Mesenteric fat pad (tissue), 1 donor: ENCODE results near the gene TUB. TPM values are rescaled to one million over a fixed set of nuclear protein-coding genes. Genes with fewer than 3 reads are reported as not detected.

Experiments
- DNase-seq: peaks from one replicate; pipeline ENCODE4 v3.0.0-alpha.2; 2020; ENCODE audit warnings: low spot score
- long read RNA-seq: library from polyadenylated mRNA; unstranded; transcript quantifications from one replicate; pipeline ENCODE4 v2.0.0, GENCODE V29; 2020
- total RNA-seq: library from RNA; stranded (reverse); fragmentation: NEBNext Ultra II Directional; extraction: Animal tissue kit (Norgen Biotek cat#: 25700); gene quantifications from one replicate; pipeline ENCODE4 v1.2.1, GENCODE V29; 2021
- donor health status: DM: yes; HTN: yes; CAD: no.

TUB gene
- 5.9 TPM for total RNA-seq
- long read RNA-seq, partial matches to known transcripts: 0 of 2 reads
- long read RNA-seq, other reads (novel, unspliced or antisense): 2 of 2 reads

DNA sequence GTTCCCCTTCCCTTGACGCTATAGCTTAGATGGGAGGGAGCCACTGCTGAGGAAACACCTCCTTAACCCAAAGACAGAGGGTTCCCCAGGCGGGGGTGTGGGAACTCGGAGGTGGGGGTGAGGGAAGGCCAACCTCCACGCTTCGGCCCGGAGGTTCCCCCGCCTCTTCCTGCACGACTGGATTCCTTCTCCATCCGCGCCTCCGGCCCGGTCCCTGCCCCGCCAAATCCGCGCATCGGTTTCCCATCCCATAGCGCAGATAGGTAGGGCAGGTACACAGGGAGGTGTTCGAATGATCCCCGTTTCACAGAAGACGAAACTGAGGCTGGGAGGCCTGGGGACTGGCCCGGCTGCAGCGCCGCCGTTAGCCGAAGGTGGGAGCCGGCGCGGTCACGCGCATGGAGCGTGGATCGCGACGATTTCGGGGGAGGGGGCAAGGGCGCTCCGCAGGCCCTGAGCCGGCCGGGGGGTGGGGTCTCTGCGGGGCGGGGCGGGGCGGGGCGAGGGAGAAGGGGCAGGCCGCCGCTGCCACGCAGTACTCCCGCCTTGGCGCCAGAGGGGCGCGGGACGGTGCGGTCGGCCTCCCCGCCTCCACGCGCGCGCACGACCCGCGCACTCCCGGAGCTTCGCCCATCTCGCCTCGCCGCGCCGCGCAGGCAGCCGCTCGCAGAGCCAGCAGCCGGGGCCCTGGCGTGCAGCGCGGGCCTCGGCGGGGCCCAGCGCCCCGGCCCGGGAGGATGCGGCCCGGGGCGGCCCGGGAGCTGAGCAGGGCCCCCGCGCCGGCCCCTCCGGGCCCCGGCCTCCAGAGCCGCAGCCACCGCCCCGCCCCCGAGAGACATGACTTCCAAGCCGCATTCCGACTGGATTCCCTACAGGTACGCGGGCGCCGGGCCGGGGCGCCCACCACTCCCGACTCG is at the start of gene TUB:
Gene TUB (plus strand): TSS at position 538 of the 917 bp plus-strand sequence. CDS start 300 bp downstream, at position 838.
- no peak for DNase-seq

DNA sequence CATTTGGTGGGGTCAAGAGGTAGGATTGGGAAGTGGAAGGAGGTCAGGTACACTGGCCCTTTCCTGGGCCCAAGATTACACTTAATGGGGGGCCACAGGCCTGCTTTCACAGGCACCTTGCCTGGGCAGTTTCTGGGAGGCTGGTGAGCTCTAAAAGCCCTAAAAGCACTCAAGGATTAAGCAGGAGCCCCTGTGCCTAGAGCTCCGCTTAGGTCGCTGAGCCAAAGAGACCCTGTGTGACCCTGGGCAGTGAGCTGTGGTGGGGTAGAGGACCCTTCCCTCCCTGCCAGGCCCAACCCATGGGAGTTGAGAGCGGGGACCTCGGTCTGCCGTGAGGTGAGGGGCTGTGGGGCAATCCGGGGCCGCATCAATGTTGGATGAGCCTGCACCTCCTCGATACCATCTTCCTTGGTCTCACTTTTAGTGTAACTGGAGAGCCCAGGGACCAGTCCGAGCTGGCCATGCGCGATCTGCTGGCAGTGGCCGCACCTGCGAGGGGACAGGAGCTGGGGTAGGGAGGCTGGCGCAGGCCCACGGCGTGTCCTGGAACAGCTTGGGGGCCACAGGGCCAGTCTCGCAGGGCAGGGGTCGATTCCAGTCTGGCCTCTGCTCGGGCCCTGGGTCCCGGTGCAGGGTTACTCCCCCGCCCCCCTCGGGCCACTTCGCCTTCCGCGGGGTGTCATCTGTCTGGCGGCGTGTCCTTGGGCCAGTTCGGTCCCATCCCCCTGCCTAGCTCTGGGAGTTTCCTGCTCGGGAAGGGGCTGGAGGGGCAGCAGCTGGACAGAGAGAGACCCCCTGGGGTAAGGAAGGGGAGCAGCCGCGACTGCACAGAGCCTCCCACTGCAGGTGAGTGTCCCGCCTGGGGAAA is 49.5 kb upstream of the TUB start:
- peak; percentile 57 for DNase-seq

DNA sequence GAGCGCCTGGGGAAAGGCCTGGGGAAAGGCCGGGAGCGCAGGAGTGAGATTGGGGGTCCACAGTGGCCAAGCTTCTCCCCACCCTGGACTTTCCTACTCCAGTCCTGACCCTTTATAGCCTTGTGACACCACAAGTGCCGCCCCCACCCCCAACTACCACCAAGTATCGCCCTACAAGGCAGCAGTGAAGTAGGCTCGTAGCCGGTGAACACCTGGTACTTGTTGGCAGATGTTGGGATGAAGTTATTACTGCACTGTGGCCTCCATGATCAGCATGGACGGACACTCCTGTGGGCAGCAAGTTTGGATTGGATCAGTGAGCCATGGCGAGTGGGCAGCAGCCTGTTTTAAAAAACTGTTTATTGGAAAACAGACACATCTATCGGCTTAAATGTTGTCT is 48.9 kb upstream of the TUB start:
- DNase-seq: peak; percentile 65

DNA sequence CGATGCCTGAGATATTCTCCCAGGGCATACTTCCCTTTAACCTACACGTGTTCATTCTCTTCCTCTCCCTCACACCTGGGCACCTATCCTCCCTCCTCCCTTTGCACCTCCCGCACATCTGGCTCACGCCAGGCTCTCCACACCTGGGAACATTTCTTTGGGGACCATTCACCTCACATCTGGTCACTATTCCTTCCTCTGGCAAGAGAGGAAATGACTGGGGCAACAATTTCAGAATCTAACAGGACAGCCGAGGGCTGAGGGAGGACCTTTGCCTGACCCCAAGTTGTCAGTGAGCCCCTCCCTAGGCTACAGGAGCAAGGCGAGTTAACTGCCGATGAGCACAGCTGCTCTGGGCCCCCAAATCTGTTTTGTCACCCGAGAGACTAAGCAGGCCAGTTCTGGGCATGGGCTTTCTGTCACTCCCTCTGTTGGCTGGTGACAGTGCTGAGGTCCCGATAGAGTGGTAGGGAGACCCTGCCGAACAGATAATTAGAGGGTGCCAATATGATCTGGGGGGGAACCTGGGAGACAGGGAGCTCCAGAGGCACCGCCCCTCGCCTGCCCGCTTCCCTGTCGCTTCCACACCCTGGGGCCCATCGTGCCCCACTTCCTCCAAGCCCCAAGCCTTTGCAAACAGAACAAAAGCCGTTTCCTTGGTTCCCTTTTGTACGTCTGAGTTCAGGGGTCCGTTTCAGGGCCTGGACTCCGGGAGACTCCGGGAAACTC is 48.3 kb upstream of the TUB start:
- peak; percentile 86 for DNase-seq

GRCh38 chr11:8033305-8034105 is 47.5 kb upstream of the TUB start:
- DNase-seq: no peak

DNA sequence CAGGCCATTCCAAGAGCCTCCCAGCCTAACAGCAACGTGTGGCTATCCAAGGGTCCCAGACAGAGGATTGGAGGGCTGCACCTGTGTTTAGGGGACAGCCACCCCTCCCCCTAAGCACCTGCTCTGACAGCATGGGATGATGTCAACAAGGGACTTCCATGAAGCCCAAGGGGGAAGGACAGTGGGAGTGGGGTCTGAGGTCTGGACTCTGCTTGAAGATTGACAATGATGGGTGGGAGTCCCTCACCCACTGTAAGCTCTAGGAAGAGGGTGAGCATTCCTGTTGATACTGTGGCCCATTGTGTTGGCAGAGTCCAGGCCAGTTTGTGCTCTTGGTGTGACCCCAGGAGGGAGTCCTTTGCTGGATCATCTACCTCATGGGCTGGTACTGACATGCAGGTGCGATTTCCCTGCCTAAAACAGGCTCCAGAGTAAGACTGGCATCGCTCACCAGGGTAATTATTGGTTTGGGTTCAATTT is 46.9 kb upstream of the TUB start:
- DNase-seq: no peak

GRCh38 chr11:8034604-8035190 is 46.3 kb upstream of the TUB start:
- no peak for DNase-seq

DNA sequence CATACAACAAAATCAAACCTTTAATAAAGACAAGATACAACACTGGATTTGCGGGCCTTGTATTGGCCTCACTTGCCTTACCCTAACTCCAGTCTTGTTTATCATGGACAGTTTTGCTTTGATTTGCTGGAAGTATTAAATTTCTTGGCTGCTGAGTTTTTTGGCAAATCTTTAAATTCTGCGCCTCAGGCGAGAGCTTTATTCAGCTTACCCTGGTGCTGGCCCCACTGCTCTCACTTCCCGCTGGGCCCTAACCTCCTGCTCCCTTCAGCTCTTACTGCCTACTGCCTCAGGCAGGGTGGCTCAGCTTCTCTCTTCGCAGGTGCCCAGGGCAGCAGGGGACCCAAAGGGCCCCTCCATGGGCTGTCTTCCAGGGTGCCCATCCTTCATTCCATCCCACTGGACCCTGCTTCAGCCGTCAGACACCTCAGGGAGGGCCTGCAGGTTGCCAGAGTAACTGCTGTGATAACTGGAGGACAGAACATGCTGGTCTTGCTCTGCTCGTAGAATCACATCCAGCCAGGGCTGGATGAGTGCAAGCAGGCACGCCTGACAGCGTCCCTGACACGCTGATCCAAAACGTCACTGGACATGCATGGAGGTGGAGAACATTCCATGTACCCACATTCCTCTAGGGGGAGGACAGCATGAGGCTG is 45.7 kb upstream of the TUB start:
- DNase-seq: no peak

DNA sequence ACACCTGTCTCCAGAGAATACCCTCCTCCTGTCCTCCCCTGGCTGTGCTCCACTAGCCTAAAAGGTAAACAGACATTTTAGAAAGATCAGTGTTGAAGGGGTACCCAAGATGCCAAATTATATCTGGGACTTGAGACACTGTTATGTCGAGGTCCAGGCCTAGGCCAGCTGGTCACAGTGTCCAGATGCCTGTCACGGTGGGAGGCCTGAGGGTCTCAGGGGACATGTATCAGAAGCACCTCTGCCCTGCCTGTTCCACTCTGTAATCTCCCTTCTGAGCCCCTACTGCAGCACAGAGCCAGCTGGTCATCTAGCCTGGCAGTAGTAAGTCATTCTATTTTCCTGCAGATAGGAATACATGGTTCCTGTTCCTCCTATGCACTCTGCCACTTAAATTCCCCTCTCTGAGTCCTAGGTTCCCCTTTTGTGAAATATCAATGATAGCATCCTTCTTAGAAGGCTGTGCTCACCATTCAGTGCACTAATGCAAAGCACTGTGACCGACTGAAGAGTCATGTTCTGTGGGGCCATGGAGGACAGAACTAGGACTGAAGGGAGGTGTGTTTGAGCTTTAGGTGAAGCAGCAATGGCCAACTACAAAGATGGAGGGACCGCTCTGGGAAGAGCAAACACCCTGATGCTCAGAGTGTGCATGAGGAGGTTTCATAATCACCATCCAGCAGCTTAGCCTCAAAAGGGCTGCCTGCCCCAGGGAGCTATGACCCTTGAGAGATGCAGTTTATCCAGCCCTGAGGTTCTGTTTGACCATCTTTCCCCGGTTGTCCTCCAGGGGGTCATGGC is 44.8 kb upstream of the TUB start:
- DNase-seq: no peak

GRCh38 chr11:8036986-8037385 is 44.0 kb upstream of the TUB start:
- no peak for DNase-seq

DNA sequence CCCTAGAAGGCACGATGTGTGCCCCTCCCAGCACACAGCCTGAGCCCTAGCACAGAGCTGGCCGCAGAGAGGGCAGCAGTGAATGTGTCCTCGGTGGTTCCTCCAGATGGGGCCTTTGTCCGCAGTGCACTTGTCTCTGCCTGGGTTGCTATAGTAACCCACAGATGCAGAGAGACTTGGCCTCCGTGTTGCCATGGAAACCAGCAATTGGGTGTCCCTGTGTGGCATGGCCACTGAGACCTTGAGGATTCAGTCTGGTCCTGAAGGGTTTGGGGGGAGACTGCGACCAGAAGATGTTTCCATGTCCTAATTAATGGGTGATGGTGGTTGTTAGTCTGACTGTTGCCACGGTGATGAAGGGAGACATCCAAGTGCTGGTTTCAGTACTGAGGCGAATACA is 42.6 kb upstream of the TUB start:
- DNase-seq: no peak

DNA sequence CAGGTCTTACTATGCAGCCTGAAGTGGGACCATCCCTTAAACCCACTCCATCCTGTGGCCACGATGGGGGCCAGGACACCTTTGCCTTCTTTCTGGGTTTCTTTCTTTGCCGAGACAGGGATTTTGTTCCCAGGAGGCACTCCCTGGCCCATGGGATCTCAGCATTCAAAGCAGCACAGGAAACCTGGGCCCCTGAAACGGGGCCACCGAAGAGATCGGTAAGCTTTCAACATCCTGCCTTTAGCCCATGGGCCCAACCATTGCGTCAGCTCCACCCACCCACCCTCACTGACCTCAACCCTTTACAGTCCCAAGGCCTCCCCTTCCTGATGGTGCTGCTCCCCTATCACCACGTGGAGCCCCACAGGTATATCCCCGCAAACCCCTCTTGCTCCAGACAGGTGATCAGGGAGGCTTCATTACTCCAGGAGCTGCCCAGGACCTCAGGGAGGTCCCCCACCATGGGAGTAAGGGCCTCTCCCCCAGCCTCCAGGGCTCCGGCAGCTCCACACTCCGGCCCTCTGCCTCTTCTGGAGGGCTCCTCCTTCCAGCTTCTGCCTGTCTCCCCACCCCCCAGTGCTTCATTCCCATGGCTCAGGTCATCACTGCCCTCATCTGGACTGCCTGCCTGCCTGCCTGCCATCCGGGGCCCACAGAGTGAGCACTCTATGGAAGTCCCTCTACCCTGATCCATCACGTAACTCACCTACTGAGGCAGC is 42.0 kb upstream of the TUB start:
- DNase-seq: no peak

- peak; percentile 85 for DNase-seq
These were observed 41.3 kb upstream of the TUB start for GRCh38 chr11:8039530-8040260.

DNA sequence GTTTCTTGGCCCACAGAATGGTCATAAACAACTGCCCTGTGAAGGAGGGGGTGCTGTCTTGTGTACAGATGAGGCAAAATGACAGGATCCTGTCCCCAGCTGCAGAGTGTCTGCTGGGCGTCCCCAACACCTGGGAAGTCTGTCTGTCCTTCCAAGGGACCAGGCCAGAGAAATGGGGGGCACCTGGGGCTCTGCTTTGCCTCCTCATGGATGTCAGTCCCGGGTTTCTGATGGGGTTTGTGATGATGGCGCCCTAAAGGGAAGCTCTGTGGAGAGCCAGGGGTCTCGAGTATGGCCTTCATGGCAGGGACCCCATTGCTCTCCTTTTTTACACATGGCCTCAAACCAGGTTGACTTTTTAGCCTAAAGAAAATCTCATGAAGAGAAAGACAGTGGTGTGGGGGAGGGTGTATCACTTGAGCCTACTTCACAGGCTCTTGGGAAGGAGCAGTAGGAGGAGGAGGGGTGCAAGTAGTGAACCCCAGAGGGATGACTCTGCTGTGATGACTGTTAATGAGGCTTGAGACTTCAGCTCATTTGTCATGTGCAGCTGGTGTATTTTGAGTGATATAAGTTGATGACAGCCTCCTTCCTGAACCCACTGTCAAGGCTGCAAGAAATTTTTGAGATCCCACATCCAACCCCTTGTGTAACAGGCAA is 40.6 kb upstream of the TUB start:
- peak; percentile 37 for DNase-seq

- DNase-seq: no peak
These were observed 40.1 kb upstream of the TUB start for GRCh38 chr11:8040921-8041285.

- peak; percentile 47 for DNase-seq
These were observed 39.4 kb upstream of the TUB start for GRCh38 chr11:8041576-8041975.

GRCh38 chr11:8043756-8044155 is 37.3 kb upstream of the TUB start:
- no peak for DNase-seq
